HG03064 (cell line): Measurements from ENCODE around the gene NTN5.
"Not testable (repeated sequence)": the region's sequence is repeated elsewhere in the genome, so short reads cannot be mapped to it uniquely, and the experiment has no call there.

Source experiments
- ATAC-seq: cut with Tn5 transposase; IDR thresholded peaks from one replicate; pipeline ENCODE4 v1.9.1; 2021; ENCODE audit warnings: low read depth; ENCODE audit not compliant: unreplicated experiment

NTN5 gene

GRCh38 chr19:48702701-48703100, 29.9 kb upstream of the NTN5 start:
- no peak for ATAC-seq

DNA sequence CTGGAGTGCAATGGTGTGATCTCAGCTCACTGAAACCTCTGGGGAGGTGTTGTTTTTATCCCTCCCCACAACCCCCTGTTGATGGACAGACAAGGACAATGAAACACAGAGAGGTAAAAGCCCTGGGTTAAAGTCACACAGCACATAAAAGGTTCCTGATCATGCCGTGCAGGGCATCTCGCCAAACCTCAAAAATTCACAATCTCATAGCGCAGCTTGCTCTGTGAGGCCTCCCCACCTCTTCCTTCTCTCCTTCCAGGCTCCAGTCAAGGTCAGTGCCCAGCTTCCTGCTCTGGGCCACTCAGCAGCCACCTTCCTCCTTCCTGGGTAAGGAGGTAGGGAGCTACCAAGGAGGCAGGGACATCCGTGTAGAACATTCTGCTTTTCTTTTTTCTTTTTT, 25.2 kb upstream of the NTN5 start:
- ATAC-seq, result no peak

GRCh38 chr19:48696353-48697010, 23.7 kb upstream of the NTN5 start:
- no peak for ATAC-seq

DNA sequence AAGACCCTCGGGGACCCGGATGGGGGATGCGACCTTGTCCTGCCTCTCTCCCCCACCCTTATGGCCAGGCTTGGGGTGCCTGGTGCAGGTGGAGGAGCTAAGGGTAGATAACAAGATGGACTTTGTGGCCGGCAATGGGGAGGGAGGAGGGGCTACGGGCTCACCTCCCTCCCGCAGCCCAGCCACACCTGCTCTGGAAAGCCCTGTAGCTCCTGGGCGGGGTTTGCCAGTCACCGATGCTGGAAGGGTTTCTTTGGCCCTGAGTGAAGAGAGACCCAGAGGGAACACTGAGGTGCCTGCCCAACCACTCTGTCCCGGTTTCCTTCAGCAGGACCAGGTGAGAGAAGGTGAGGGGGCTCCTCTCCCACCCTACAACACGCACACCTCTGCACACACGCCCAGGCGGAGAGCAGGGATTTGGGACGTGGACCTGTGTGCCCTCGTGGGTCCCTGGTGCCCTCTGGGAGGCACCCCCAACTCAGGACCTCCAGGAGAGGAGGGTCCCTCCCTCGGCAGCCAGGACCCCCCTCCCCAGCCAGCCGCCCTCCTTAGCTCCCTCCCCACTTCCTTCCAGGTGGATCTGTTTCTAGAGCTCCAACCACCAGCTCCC, 23.0 kb upstream of the NTN5 start, which contains the start of gene FUT2:
Gene FUT2 (plus strand): TSS at position 229 of the 610 bp plus-strand sequence. CDS start 6,986 bp downstream, outside the sequence.
- no peak for ATAC-seq

GRCh38 chr19:48693629-48694028, 20.8 kb upstream of the NTN5 start:
- not testable (repeated sequence) for ATAC-seq

GRCh38 chr19:48689449-48689848, 16.6 kb upstream of the NTN5 start:
- ATAC-seq, result no peak

GRCh38 chr19:48687776-48688175, 15.0 kb upstream of the NTN5 start:
- no peak for ATAC-seq

DNA sequence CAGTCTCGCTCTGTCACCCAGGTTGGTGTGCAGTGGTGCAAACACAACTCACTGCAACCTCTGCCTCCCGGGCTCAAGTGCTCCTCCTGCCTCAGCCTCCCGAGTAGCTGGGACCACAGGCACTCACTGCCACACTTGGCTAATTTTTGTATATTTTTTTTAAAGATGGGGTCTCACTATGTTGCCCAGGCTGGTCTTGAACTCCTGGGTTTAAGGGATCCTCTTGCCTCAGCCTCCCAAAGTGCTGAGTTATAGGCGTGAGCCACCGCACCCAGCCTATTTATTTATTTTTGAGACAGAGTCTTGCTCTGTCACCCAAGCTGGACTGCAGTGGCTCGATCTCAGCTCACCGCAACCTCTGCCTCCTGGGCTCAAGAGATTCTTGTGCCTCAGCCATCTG, 13.8 kb upstream of the NTN5 start:
- not testable (repeated sequence) for ATAC-seq

- no peak for ATAC-seq
Observed at GRCh38 chr19:48686088-48686487, 13.3 kb upstream of the NTN5 start.

- ATAC-seq, result no peak
Observed at GRCh38 chr19:48685583-48685982, 12.8 kb upstream of the NTN5 start.

DNA sequence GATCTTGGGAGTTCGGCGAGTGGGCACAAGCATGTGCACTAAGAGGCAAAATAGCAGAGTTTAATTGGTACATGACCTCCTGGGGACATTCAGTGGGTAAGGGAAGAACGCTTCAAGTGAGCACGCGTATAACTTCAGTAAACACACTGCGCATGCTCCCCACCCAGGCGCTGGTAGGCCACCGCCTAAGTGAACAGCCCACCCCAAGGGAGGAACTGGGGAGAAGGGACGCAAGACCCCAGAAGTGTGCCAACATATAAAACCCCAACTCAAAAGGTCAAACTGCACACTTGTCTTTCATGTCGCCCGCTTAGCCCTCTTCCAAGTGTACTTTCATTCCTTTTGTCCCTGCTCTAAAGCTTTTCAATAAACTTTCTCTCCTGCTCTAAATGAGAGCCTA, 10.5 kb upstream of the NTN5 start:
- no peak for ATAC-seq

- ATAC-seq, result no peak
Observed at GRCh38 chr19:48681127-48681470, 8.3 kb upstream of the NTN5 start.

- ATAC-seq, result no peak
Observed at GRCh38 chr19:48680436-48681126, 7.8 kb upstream of the NTN5 start.

DNA sequence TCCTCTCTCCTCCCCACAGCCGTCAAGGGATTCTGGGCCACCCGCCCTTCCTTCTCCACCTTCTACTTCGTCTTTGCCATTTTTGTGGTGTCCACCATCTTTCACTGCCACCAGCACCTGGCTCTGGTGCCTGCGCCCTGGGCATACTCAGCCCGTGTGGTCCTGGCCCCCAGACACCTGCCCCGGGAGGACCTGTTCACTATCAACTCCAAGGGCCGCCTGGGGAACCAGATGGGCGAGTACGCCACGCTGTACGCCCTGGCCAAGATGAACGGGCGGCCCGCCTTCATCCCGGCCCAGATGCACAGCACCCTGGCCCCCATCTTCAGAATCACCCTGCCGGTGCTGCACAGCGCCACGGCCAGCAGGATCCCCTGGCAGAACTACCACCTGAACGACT, 7.2 kb upstream of the NTN5 start:
- ATAC-seq, result not testable (repeated sequence)

DNA sequence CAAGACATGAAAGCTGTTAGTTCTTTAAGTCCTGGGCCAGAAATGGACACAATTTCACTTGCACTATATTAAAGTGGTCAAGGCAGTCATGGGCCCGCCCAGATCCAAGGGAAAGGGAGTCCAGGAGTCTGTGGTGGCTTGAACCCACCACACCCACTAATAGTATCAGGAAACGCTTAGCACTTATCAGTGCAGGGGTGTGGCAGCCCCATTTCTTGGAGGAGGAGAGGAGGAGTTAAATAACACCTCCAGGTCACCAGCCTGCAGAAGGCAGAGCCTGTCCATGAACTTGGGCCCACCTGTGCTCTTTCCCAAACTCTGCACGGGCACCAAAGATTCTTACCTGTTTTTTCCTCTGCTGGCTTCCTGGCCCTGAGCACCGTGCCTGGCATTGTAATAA, 5.4 kb upstream of the NTN5 start:
- no peak for ATAC-seq

DNA sequence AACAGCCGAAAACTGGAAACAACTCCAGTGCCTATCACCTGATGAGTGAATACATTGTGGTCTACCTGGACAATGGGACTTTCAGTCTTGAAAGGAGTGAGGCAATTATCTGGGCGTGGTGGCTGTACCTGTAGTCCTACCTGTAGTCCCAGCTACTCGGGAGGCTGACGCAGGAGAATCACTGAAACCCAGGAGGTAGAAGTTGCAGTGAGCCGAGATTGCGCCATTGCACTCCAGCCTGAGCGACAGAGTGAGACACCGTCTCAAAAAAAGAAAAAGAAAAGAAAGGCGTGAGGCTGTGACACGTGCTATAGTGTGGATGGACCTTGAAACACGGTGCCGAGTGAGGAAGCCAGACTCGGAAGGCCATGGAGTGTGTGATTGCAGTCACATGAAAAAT, 4.1 kb upstream of the NTN5 start:
- ATAC-seq, result no peak

DNA sequence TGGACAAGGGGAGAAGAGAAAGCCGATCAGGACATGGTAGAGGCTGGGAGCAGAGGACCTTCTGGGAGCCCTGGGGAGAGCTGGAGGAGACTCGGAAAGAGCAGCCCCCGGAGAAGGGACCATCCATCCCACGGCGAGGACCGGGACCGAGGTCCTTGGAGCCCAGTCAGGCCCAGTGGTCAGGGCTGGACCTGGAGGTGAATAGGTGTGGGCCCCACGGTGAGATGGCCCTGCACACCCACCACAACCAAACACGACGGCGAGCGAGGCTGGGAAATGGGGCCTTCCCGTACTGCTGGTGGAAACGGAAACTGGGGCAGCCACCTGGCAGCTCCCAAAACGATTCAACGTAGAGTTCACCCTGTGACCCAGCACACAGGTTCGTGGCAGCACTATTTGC, 3.7 kb upstream of the NTN5 start:
- no peak for ATAC-seq

GRCh38 chr19:48674921-48675824, 2.4 kb upstream of the NTN5 start:
- no peak for ATAC-seq

DNA sequence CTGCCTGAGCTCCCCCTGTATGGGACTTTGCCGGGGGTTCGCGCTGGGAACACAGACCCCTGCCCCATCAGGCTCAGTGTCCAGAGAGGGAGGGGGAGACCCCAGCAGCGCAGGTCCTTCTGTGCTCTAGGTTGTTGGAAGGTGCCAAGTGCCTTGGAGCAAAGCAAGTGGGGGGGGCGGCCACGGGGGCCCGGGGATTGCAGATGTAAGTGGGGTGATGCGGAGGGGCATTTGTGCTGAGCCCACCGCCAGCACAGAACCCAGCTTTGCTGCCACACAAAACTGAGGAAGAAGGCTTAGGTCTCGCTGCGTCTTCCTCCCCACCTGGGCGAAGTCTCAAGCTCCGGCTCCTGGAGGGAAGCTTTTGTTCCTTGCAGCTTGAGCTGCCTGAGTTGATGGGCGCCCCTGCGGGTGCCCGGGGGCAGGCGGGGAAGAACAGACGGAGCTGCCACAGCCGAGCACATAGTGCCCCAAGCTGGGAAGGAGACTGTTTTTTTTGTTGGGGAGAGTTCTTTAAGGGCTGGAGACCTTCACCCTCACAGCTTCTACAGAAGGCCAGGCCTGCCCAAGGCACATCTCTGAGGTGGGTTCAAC, 1.5 kb upstream of the NTN5 start:
- no peak for ATAC-seq

DNA sequence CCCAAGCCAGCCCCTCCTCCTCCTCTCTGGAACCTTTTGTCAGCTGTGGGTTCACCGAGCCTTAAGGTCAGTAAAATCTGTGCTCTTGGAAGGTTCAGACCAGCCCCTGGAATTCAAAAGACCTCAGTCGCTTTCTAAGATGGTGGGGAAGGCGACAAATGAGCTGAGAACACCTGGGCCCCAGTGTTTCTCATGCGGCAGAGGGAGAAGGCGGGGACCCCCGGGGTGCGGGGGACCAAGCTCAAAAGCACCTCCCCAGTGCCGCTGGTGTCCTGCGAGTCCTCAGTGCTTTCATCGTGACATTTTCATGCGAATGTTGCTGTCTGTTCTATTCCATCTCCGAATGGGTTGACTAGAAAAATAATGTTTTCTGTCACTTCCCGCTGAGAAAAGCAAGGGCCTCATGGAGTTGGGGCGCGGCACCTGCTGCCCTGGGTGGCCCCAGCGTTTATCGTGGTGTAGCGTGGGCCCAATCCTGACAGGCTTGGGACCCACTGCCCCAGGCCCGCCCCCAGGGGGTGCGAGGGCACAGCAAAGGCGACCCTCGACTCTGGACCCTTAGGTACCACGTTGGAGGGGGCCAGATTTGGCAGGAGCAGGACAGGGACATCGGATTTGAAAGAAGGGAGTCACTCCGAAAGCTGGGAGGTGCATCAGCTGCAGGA, 751 bp upstream of the NTN5 start:
- ATAC-seq, result no peak
